Pancreas (tissue), 10 donors: ENCODE results near the gene TAC4. TPM values are rescaled to one million over a fixed set of nuclear protein-coding genes. Genes with fewer than 3 reads are reported as not detected.

Source experiments
- ATAC-seq, 4 donors: fragments of 200-7000 bp; cut with Tn5 transposase; one replicate each; pipeline versions ENCODE4 v1.8.0 to v1.9.1; 2020; ENCODE audit warnings: mild to moderate bottlenecking in 4 of 4, moderate library complexity in 4 of 4
- DNase-seq, 6 donors: peaks; one replicate each; pipeline ENCODE4 v3.0.0-alpha.2; 2020
- FAIRE-seq: peaks from 2 replicates; lab custom pipeline; 2012; peaks lifted over from hg19 to GRCh38; lab: Jason Lieb, UNC
- H3K27ac ChIP-seq, 4 donors: fragments of 200-600 bp; sonication (generic); 1 replicate in 3 of 4; 2 replicates in 1 of 4; pipeline versions ENCODE4 v1.5.0 to v1.8.0; 2020
- H3K27me3 ChIP-seq, 4 donors: fragments of 200-600 bp; one replicate each; pipeline ENCODE4 v1.8.0; 2021
- H3K36me3 ChIP-seq, 3 donors: fragments of 200-600 bp; sonication (generic) in 1 of 3; one replicate each; pipeline versions ENCODE4 v1.5.0 to v1.8.0; 2020 to 2021
- H3K4me1 ChIP-seq, 3 donors: fragments of 200-600 bp; one replicate each; pipeline ENCODE4 v1.8.0; 2021
- H3K4me3 ChIP-seq, 4 donors: fragments of 200-600 bp; sonication (generic) in 2 of 4; one replicate each; pipeline versions ENCODE4 v1.5.0 to v1.8.0; 2020 to 2021
- H3K9me3 ChIP-seq, 4 donors: fragments of 200-600 bp; one replicate each; pipeline ENCODE4 v1.8.0; 2021
- CTCF ChIP-seq, 4 donors: fragments of 200-600 bp; sonication (generic) in 3 of 4; IDR thresholded peaks; one replicate each; pipeline versions ENCODE4 v1.5.0 to v1.8.0; 2021; ENCODE audit warnings: antibody characterized with exemption in 4 of 4
- WGBS, 2 donors: extraction: QIAGEN DNeasy Blood & Tissue Kit; methylation state at CpG; one replicate each; pipeline ENCODE4 v1.1.7; 2013; 5-methylcytosine and 5-hydroxymethylcytosine counted together
- intact Hi-C, 3 donors: fragments of 100-400 bp; cut with DNase I; formaldehyde crosslinking; loops; one replicate each; pipeline versions ENCODE4 v1.11.1 to v1.14.2; 2022
- polyA plus RNA-seq, 2 donors: library from polyadenylated mRNA; stranded (reverse); fragments of 200-250 nt; gene quantifications; one replicate each; pipeline ENCODE4 v1.2.3, GENCODE V29; 2013
- total RNA-seq, 6 donors: library from RNA; stranded (reverse); fragmentation: NEBNext Ultra II Directional in 4 of 6; extraction: Animal tissue kit (Norgen Biotek cat#: 25700) in 4 of 6; gene quantifications; one replicate each; pipeline versions ENCODE4 v1.2.1 to v1.2.4, GENCODE V29; 2021 to 2023
- donor health status: healthy with polysubstance abuse.
- donor health status: DM: no; HTN: no; CAD: no; lungs with moderate emphysema.
- donor health status: DM: no; HTN: no; CAD: no.
- donor health status: control.
- donor health status: control.
- donor health status: Bipolar disorder and iron deficiency.
- donor health status: DM: yes; HTN: yes; CAD: no.
- donor health status: DM: no; HTN: no; CAD: no.
- donor health status: DM: no; HTN: no; CAD: no.
- donor health status: DM: yes; HTN: yes; CAD: no.

TAC4 gene
- total and polyA plus RNA-seq, 8 donors, result not detected

- Histone ChIP-seq H3K4me1 (peaks cover 16 to 26% (median 17%) of the 10 kb centered on the region in 3 donors), H3K9me3 (no peaks in the 10 kb centered on the region), H3K27ac (peak overlapping the region in 1 of 4 donors; percentile 37), H3K36me3 (peaks cover 0 to 34% (median 21%) of the 10 kb centered on the region in 3 donors), H3K27me3 (no peaks in the 10 kb centered on the region), H3K4me3 (no peak overlapping the region)
- intact Hi-C loops, result no loop called here
- no peak for TF ChIP-seq CTCF (IDR thresholded peaks at IDR 0.05)
- ATAC-seq, result no peak
- WGBS, 2 donors, result 49 to 57% methylated on average over 1 of the region's 1 CpG
- no peak for DNase-seq
- no peak for FAIRE-seq
These were observed 27.1 kb downstream of the TAC4 start for GRCh38 chr17:49820773-49821172.

GRCh38 chr17:49819651-49820050 lies 28.2 kb downstream of the TAC4 start:
- Histone ChIP-seq H3K36me3 (peaks cover 0 to 34% (median 15%) of the 10 kb centered on the region in 3 donors), H3K9me3 (no peaks in the 10 kb centered on the region), H3K27ac (no peak overlapping the region), H3K4me3 (no peak overlapping the region), H3K27me3 (no peaks in the 10 kb centered on the region), H3K4me1 (peaks cover 16 to 26% (median 21%) of the 10 kb centered on the region in 3 donors)
- FAIRE-seq (no peak), ATAC-seq (no peak), DNase-seq (no peak)
- WGBS, 2 donors, result 61 to 66% methylated on average over 2 of the region's 2 CpGs
- intact Hi-C loops, result no loop called here
- TF ChIP-seq CTCF (IDR thresholded peaks at IDR 0.05), result no peak

DNA sequence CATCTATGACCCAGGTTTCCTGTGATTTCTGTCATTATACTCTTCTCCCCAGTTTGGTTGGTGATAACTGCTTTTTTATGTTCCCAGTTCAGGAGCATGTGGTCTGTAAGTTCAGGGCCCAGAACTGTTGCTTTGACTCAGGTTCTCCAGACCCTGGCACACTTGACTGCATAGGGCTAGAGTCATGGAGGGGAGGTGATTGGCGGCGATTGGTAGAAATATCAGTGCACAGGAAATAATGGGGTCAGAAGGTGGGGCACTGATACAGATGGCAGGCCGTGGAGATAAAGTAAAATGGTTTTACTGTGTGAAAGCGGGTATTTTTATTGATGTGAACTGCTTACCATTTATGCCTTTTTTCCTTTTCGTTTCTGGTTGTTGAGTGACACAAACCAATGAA lies 28.7 kb downstream of the TAC4 start:
- no peak for FAIRE-seq

GRCh38 chr17:49817993-49818392 lies 29.9 kb downstream of the TAC4 start:
- DNase-seq (no peak), ATAC-seq (no peak), FAIRE-seq (no peak)
- Histone ChIP-seq H3K27ac (no peak overlapping the region), H3K9me3 (no peaks in the 10 kb centered on the region), H3K27me3 (no peaks in the 10 kb centered on the region), H3K36me3 (peaks cover 0 to 23% (median 9%) of the 10 kb centered on the region in 3 donors), H3K4me1 (peaks cover 16 to 30% (median 21%) of the 10 kb centered on the region in 3 donors), H3K4me3 (no peak overlapping the region)
- intact Hi-C loops, result no loop called here
- TF ChIP-seq CTCF (IDR thresholded peaks at IDR 0.05), result no peak
- WGBS, 2 donors, result 96 to 98% methylated on average over 4 of the region's 4 CpGs

More for the DNA sequence above, 28.7 kb downstream of the TAC4 start:
- ATAC-seq, result no peak
- intact Hi-C loops, result no loop called here
- DNase-seq, result no peak
- Histone ChIP-seq H3K4me3 (no peak overlapping the region), H3K4me1 (peaks cover 16 to 26% (median 21%) of the 10 kb centered on the region in 3 donors), H3K9me3 (no peaks in the 10 kb centered on the region), H3K27ac (no peak overlapping the region), H3K27me3 (no peaks in the 10 kb centered on the region), H3K36me3 (peaks cover 0 to 32% (median 15%) of the 10 kb centered on the region in 3 donors)
- no peak for TF ChIP-seq CTCF (IDR thresholded peaks at IDR 0.05)
- WGBS, 2 donors, result 93% methylated on average over 5 of the region's 5 CpGs

DNA sequence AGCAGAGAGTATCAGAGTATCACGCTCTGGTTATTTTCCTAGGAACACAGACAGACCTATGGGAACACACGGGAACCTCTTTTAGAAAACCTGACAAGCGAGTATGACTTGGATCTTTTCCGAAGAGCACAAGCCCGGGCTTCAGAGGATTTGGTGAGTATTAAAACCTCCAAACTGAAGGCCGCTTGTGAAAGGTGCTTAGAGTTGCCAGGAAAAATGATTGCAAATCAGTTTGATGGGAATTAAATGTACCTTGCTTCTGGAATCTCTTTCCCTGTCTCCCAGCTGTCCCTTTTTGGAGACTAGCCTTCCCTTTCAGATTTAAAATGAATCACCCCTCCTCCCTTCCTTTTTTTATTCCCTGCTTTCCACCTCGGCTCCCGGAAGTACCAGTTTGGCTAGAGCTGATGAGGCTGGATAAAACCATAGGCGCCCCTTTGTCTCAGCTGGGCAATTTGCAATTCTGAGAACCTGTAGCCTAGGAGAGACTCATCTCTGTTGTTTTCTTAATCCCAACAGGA lies 32.0 kb downstream of the TAC4 start:
- Histone ChIP-seq H3K27ac (peak overlapping the region in 2 of 4 donors; percentile 23 to 48), H3K36me3 (peaks cover 0 to 38% (median 5%) of the 10 kb centered on the region in 3 donors)

More for the DNA sequence above, 32.0 kb downstream of the TAC4 start:
- DNase-seq, result no peak
- Histone ChIP-seq H3K9me3 (no peaks in the 10 kb centered on the region), H3K27me3 (no peaks in the 10 kb centered on the region), H3K4me1 (peaks cover 0 to 13% (median 4%) of the 10 kb centered on the region in 3 donors), H3K4me3 (no peak overlapping the region)
- 43 to 47% methylated on average over 9 of the region's 9 CpGs for WGBS, 2 donors
- FAIRE-seq, result no peak
- peak in 3 of 4 donors; percentile 28 to 44 (median 38) for ATAC-seq
- intact Hi-C loops, result no loop called here
- no peak for TF ChIP-seq CTCF (IDR thresholded peaks at IDR 0.05)
